Adrenal gland (tissue), 19 donors: Measurements from ENCODE around the gene LRP1. TPM values are rescaled to one million over a fixed set of nuclear protein-coding genes. Genes with fewer than 3 reads are reported as not detected.

Source experiments
- DNase-seq, 7 donors: peaks; one replicate each; pipeline ENCODE4 v3.0.0-alpha.2; 2019 to 2020
- H3K27ac ChIP-seq, 5 donors: fragments of 200-600 bp; sonication (generic) in 4 of 5; 1 replicate in 3 of 5; 2 replicates in 2 of 5; pipeline versions ENCODE4 v1.5.1 to v1.8.0; 2016 to 2020; ENCODE audit warnings: mild to moderate bottlenecking in 1 of 5
- H3K27me3 ChIP-seq: fragments of 200-600 bp; 2 replicates; pipeline ENCODE4 v1.8.0; 2021
- H3K36me3 ChIP-seq, 2 donors: fragments of 200-600 bp; replicated peaks in 1 of 2; 1 replicate in 1 of 2; 2 replicates in 1 of 2; pipeline versions ENCODE4 v1.5.1 to v1.8.0; 2018 to 2022
- H3K4me1 ChIP-seq, 2 donors: fragments of 200-600 bp; replicated peaks in 1 of 2; 1 replicate in 1 of 2; 2 replicates in 1 of 2; pipeline versions ENCODE4 v1.5.1 to v1.8.0; 2018 to 2021
- H3K4me3 ChIP-seq, 4 donors: fragments of 200-600 bp; sonication (generic) in 3 of 4; one replicate each; pipeline ENCODE4 v1.5.1; 2016 to 2018
- H3K9me3 ChIP-seq, 3 donors: fragments of 200-600 bp; sonication (generic) in 1 of 3; replicated peaks in 1 of 3; 1 replicate in 2 of 3; 2 replicates in 1 of 3; pipeline versions ENCODE4 v1.5.1 to v1.8.0; 2016 to 2021
- CTCF ChIP-seq, 6 experiments: fragments of 450-650 bp in 4 of 6; fragments of 200-600 bp in 2 of 6; sonication (generic) in 1 of 6; IDR thresholded peaks; 1 replicate in 5 of 6; 2 replicates in 1 of 6; pipeline versions ENCODE4 v1.5.1 to v1.8.0; 2016 to 2021; ENCODE audit warnings: antibody characterized with exemption in 6 of 6, mild to moderate bottlenecking in 2 of 6, moderate library complexity in 1 of 6
- POLR2A ChIP-seq, 2 donors: fragments of 450-650 bp; IDR thresholded peaks; one replicate each; pipeline ENCODE4 v1.6.1; 2017; ENCODE audit warnings: antibody characterized with exemption in 2 of 2, mild to moderate bottlenecking in 2 of 2, moderate library complexity in 1 of 2
- WGBS, 4 donors: extraction: QIAGEN DNeasy Blood & Tissue Kit in 2 of 4; methylation state at CpG; one replicate each; pipeline versions ENCODE4 v1.1.5 to v1.1.7; 2013 to 2017; 5-methylcytosine and 5-hydroxymethylcytosine counted together
- intact Hi-C, 2 donors: fragments of 100-400 bp; cut with DNase I; formaldehyde crosslinking; loops; one replicate each; pipeline versions ENCODE4 v1.14.1 to v1.15.0; 2022 to 2023
- long read RNA-seq, 10 donors: library from polyadenylated mRNA in 3 of 10; unstranded in 2 of 10; stranded (forward) in 1 of 10; transcript quantifications; one replicate each; pipeline ENCODE4 v2.0.0 and lab custom pipeline, GENCODE V29; 2021 to 2026
- polyA plus RNA-seq, 3 donors: library from polyadenylated mRNA; stranded (reverse); fragments of 200-250 nt in 2 of 3; fragments of 350-450 nt in 1 of 3; fragmentation: Illumina TruSeq in 1 of 3; extraction: RNeasy Lipid Tissue Mini Kit (QIAGEN cat#74804) in 1 of 3; gene quantifications; one replicate each; pipeline ENCODE4 v1.2.3, GENCODE V29; 2013 to 2014
- total RNA-seq, 9 donors: library from RNA; depleted of rRNA in 4 of 9; stranded (reverse); fragments of >200 nt in 4 of 9; fragments of 120-200 nt in 1 of 9; fragmentation: NEBNext Ultra II Directional in 1 of 9; extraction: Animal tissue kit (Norgen Biotek cat#: 25700) in 1 of 9; gene quantifications; one replicate each; pipeline versions ENCODE4 v1.1.0 to v1.2.4, GENCODE V29; 2013 to 2023
- donor health status: healthy with polysubstance abuse.
- donor health status: Bipolar disorder and iron deficiency.
- donor health status: DM: yes; HTN: yes; CAD: no.
- donor health status: DM: no; HTN: no; CAD: no.
- donor health status: DM: no; HTN: no; CAD: no.
- donor health status: DM: yes; HTN: yes; CAD: no.

Gene LRP1
- total RNA-seq (100 to 1,000 TPM in 8 of 9 donors, 10 to 100 TPM in 1; 18.4 to 307 (median 159) TPM), polyA plus RNA-seq (10 to 100 TPM; 21.2 to 81.0 (median 59.2) TPM)
- long read RNA-seq, donor 1, result 0 reads
- long read RNA-seq, donor 2, result 0 reads
- long read RNA-seq, donor 3, partial matches to known transcripts, result 9 of 9 reads
- long read RNA-seq, donor 3, other reads (novel, unspliced or antisense), result 0 of 9 reads
- long read RNA-seq, donor 4, partial matches to known transcripts, result 8 of 9 reads
- long read RNA-seq, donor 4, other reads (novel, unspliced or antisense), result 1 of 9 reads
- long read RNA-seq, donor 5, partial matches to known transcripts, result 34 of 39 reads
- long read RNA-seq, donor 5, other reads (novel, unspliced or antisense), result 5 of 39 reads
- long read RNA-seq, donor 6, partial matches to known transcripts, result 17 of 18 reads
- long read RNA-seq, donor 6, other reads (novel, unspliced or antisense), result 1 of 18 reads
- long read RNA-seq, donor 7, result 0 reads
- long read RNA-seq, donor 8, result 0 reads
- long read RNA-seq, donor 9, result 0 reads
- long read RNA-seq, donor 10, partial matches to known transcripts, result 6 of 6 reads
- long read RNA-seq, donor 10, other reads (novel, unspliced or antisense), result 0 of 6 reads

GRCh38 chr12:57127726-57128518 is at the start of gene LRP1:
Gene LRP1 (plus strand): TSS chr12:57128483. CDS start chr12:57128965, 482 bp downstream.
- TF ChIP-seq CTCF (IDR thresholded peaks at IDR 0.05) (no peak), POLR2A (IDR thresholded peaks at IDR 0.05) (peak in 1 of 2 donors; percentile 70)
- H3K9me3 ChIP-seq, result no peaks in the 10 kb centered on the region
- DNase-seq, result peak; percentile 82 to 88 (median 85)
- H3K4me1 ChIP-seq, result peaks cover 4 to 40% of the 10 kb centered on the region in 2 donors
- intact Hi-C loops, result no loop called here
- H3K4me3 ChIP-seq, result peak within 1 kb of the TSS; percentile 32 to 84 (median 69)
- 0 to 2% (median 1%) methylated on average over 22 to 57 of the region's 57 CpGs for WGBS, 4 donors
- no peaks in the 10 kb centered on the region for H3K36me3 ChIP-seq
- peak within 1 kb of the TSS; percentile 77 to 97 (median 94) for H3K27ac ChIP-seq
- H3K27me3 ChIP-seq, result no peaks in the 10 kb centered on the region

DNA sequence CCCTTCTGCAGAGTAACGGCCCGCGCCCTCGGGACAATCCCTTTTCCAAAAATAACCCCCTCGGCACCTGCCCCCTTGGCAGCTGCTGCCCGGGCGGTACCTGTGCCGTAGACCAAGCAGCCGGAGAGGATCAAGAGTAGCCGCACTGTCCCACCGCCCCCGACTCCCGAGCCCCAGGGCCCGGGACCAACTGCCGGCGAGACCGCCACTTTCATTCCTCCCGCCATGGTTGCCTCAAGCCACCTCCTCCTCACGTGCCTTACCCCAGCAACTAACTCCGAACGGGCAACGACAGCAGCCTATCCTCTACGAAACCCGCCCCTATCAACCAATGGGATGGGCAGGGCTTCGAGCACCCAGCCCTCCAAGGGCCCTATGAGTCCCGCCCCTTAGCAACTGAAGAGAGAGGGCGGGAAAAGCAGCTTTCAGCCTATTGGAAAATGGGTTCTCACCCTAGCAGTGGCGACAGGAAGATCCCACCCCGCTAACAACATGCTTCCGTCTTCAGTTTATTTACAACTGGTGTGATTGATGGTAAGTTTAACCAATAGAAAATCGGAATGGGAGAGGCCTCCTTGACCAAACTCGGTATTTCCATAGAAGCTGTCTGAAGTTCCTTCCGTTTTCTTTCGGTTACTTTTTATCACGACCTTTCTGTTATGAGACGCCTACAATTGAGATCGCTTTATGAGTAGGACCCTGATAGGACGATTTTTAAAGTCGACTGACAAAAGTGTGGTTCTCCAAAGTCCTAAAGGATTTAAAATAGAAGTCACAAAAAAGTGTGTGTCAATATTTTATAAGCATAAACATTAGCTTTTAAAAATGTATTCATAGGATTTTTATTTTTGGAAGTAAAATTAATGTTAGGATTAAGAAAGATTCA is 49.5 kb upstream of the LRP1 start, which contains the start of gene NEMP1:
Gene NEMP1, minus strand, starts transcription at position 273 of the 886 bp plus-strand sequence. Its CDS starts 46 bp downstream, at position 227.
- Histone ChIP-seq H3K4me1 (peaks cover 12 to 19% of the 10 kb centered on the region in 2 donors), H3K27me3 (no peaks in the 10 kb centered on the region), H3K27ac (peak within 1 kb of the TSS; percentile 23 to 83 (median 73)), H3K36me3 (no peaks in the 10 kb centered on the region), H3K4me3 (peak within 1 kb of the TSS in 3 of 4 donors; percentile 54 to 77 (median 64)), H3K9me3 (no peaks in the 10 kb centered on the region)
- DNase-seq, result peak; percentile 96 to 100 (median 99)
- intact Hi-C loops, result loop anchor here in 1 of 2 donors (5.0 to 10.0 kb wide), 2 partner anchors 34 to 106 kb away; partner anchors contain the start of gene STAT6
- 0 to 1% (median 0%) methylated on average over 24 to 39 of the region's 39 CpGs for WGBS, 4 donors
- TF ChIP-seq POLR2A (IDR thresholded peaks at IDR 0.05), result peak in 1 of 2 donors; percentile 63
- TF ChIP-seq CTCF (IDR thresholded peaks at IDR 0.05), result no peak

GRCh38 chr12:57079821-57080220 is 48.5 kb upstream of the LRP1 start:
- DNase-seq, result no peak
- intact Hi-C loops, result loop anchor here in 1 of 2 donors (5.0 to 10.0 kb wide), 2 partner anchors 32 to 105 kb away; partner anchors contain the start of gene STAT6
- Histone ChIP-seq H3K36me3 (no peaks in the 10 kb centered on the region), H3K4me1 (peaks cover 12 to 19% of the 10 kb centered on the region in 2 donors), H3K27ac (peak overlapping the region in 2 of 5 donors; percentile 74 to 83), H3K4me3 (no peak overlapping the region), H3K27me3 (no peaks in the 10 kb centered on the region), H3K9me3 (no peaks in the 10 kb centered on the region)
- TF ChIP-seq POLR2A (IDR thresholded peaks at IDR 0.05) (no peak), CTCF (IDR thresholded peaks at IDR 0.05) (no peak)
- 50 to 69% (median 67%) methylated on average over 1 of the region's 1 CpG for WGBS, 4 donors
